H1 (cell line): ENCODE results near the gene IGF2R. TPM values are rescaled to one million over a fixed set of nuclear protein-coding genes. Genes with fewer than 3 reads are reported as not detected.

Experiments used
- CTCF ChIA-PET: fragments of 300-600 bp; sonication (Branson Sonifier 250); formaldehyde crosslinking; loops from one replicate; lab custom pipeline; 2021; ENCODE audit not compliant: partially characterized antibody; lab: Charles Lee
- POLR2A ChIA-PET: fragments of 300-600 bp; sonication (Branson Sonifier 250); formaldehyde crosslinking; loops from one replicate; lab custom pipeline; 2021; ENCODE audit warnings: inconsistent platforms; ENCODE audit not compliant: partially characterized antibody; lab: Charles Lee
- DNase-seq, 2 experiments: peaks; one replicate each; pipeline versions ENCODE4 v3.0.0 to v3.0.0-alpha.2; 2010 to 2022; ENCODE audit warnings: low spot score in 2 of 2, low read depth in 1 of 2, mixed read lengths in 1 of 2
- FAIRE-seq: peaks from 2 replicates; lab custom pipeline; 2011; peaks lifted over from hg19 to GRCh38; lab: Jason Lieb, UNC
- H2AFZ ChIP-seq: 2 replicates; pipeline ENCODE4 v1.8.1; 2012; ENCODE audit warnings: low read length, inconsistent platforms
- H2AK5ac ChIP-seq: 2 replicates; pipeline ENCODE4 v1.6.1; 2013; ENCODE audit warnings: low read depth, low read length
- H2BK120ac ChIP-seq: replicated peaks from 2 replicates; pipeline ENCODE3; 2013; ENCODE audit warnings: low read depth, low read length, inconsistent platforms
- H2BK12ac ChIP-seq: 2 replicates; pipeline ENCODE4 v1.6.1; 2013; ENCODE audit warnings: low read depth, low read length
- H2BK15ac ChIP-seq: 2 replicates; pipeline ENCODE4 v1.6.1; 2013; ENCODE audit warnings: low read length
- H2BK20ac ChIP-seq: 2 replicates; pipeline ENCODE4 v1.6.1; 2013; ENCODE audit warnings: low read length
- H2BK5ac ChIP-seq: 2 replicates; pipeline ENCODE4 v1.6.1; 2013; ENCODE audit warnings: low read depth, low read length
- H3K14ac ChIP-seq: 2 replicates; pipeline ENCODE4 v1.6.1; 2013; ENCODE audit warnings: inconsistent platforms; ENCODE audit not compliant: insufficient read length
- H3K18ac ChIP-seq: 2 replicates; pipeline ENCODE4 v1.6.1; 2013; ENCODE audit warnings: low read length; ENCODE audit errors: extremely low read depth
- H3K23ac ChIP-seq: 2 replicates; pipeline ENCODE4 v1.6.1; 2013; ENCODE audit warnings: inconsistent platforms; ENCODE audit not compliant: insufficient read length
- H3K23me2 ChIP-seq: 2 replicates; pipeline ENCODE4 v1.6.1; 2013; ENCODE audit warnings: low read depth, low read length
- H3K27ac ChIP-seq: 2 replicates; pipeline ENCODE4 v1.6.1; 2011; ENCODE audit warnings: low read depth, low read length, inconsistent platforms
- H3K27me3 ChIP-seq, 4 experiments: replicated peaks in 1 of 4; 1 replicate in 1 of 4; 2 replicates in 3 of 4; pipeline versions ENCODE4 v1.6.1 to v1.8.1; 2011 to 2013; ENCODE audit warnings: low read length in 3 of 4, mild to moderate bottlenecking in 3 of 4, inconsistent platforms in 2 of 4, mixed read lengths in 2 of 4, moderate library complexity in 1 of 4; ENCODE audit not compliant: control insufficient read depth in 3 of 4, insufficient read depth in 3 of 4; ENCODE audit errors: extremely low read depth in 1 of 4
- H3K36me3 ChIP-seq, 4 experiments: 2 replicates each; pipeline versions ENCODE4 v1.6.1 to v1.8.1; 2011 to 2013; ENCODE audit warnings: mild to moderate bottlenecking in 4 of 4, low read length in 3 of 4, moderate library complexity in 2 of 4, control low read depth in 1 of 4, inconsistent platforms in 1 of 4; ENCODE audit not compliant: insufficient read depth in 4 of 4, control insufficient read depth in 2 of 4
- H3K4ac ChIP-seq: replicated peaks from 2 replicates; pipeline ENCODE3; 2013; ENCODE audit warnings: low read length, low read depth, mixed read lengths, inconsistent platforms; ENCODE audit not compliant: insufficient read length
- H3K4me1 ChIP-seq, 4 experiments: replicated peaks in 1 of 4; 1 replicate in 1 of 4; 2 replicates in 3 of 4; pipeline versions ENCODE4 v1.6.1 to v1.8.1; 2011 to 2013; ENCODE audit warnings: low read length in 3 of 4, inconsistent platforms in 2 of 4, mixed read lengths in 1 of 4; ENCODE audit not compliant: insufficient read depth in 4 of 4, control insufficient read depth in 3 of 4
- H3K4me2 ChIP-seq, 2 experiments: 2 replicates each; pipeline versions ENCODE4 v1.6.1 to v1.8.1; 2011 to 2013; ENCODE audit warnings: low read depth in 2 of 2, low read length in 2 of 2, control low read depth in 1 of 2, inconsistent platforms in 1 of 2, mild to moderate bottlenecking in 1 of 2; ENCODE audit not compliant: insufficient read depth in 1 of 2
- H3K4me3 ChIP-seq, 4 experiments: fragments of 200-600, 300-600 bp in 1 of 4; sonication (generic), shearing (Covaris generic), sonication (Bioruptor Twin) in 1 of 4; 2 replicates each; pipeline versions ENCODE4 v1.5.1 to v1.8.1; 2011 to 2016; ENCODE audit warnings: low read length in 4 of 4, low read depth in 3 of 4, control low read depth in 2 of 4, inconsistent platforms in 2 of 4, mild to moderate bottlenecking in 2 of 4, mixed read lengths in 1 of 4, moderate library complexity in 1 of 4; ENCODE audit not compliant: insufficient read depth in 2 of 4; ENCODE audit errors: extremely low read depth in 1 of 4
- H3K56ac ChIP-seq: replicated peaks from 2 replicates; pipeline ENCODE3; 2013; ENCODE audit warnings: low read depth, mild to moderate bottlenecking, mixed read lengths, low read length, inconsistent platforms; ENCODE audit not compliant: insufficient read length
- H3K79me1 ChIP-seq: 2 replicates; pipeline ENCODE4 v1.6.1; 2013; ENCODE audit warnings: low read depth, low read length, control low read depth
- H3K79me2 ChIP-seq, 2 experiments: 2 replicates each; pipeline versions ENCODE4 v1.6.1 to v1.8.1; 2012 to 2013; ENCODE audit warnings: low read length in 2 of 2, mild to moderate bottlenecking in 2 of 2, inconsistent platforms in 1 of 2; ENCODE audit not compliant: insufficient read depth in 2 of 2, control insufficient read depth in 1 of 2
- H3K9ac ChIP-seq, 4 experiments: replicated peaks in 1 of 4; 1 replicate in 1 of 4; 2 replicates in 3 of 4; pipeline versions ENCODE4 v1.6.1 to v1.8.1; 2011 to 2013; ENCODE audit warnings: low read depth in 3 of 4, low read length in 3 of 4, control low read depth in 2 of 4, mild to moderate bottlenecking in 2 of 4, moderate library complexity in 2 of 4, inconsistent platforms in 1 of 4; ENCODE audit errors: extremely low read depth in 1 of 4
- H3K9me3 ChIP-seq, 2 experiments: 2 replicates each; pipeline versions ENCODE4 v1.6.1 to v1.8.1; 2012 to 2013; ENCODE audit warnings: mild to moderate bottlenecking in 2 of 2, moderate library complexity in 2 of 2, control low read depth in 1 of 2, inconsistent platforms in 1 of 2, low read depth in 1 of 2, low read length in 1 of 2, mixed read lengths in 1 of 2; ENCODE audit not compliant: insufficient read depth in 2 of 2
- H4K20me1 ChIP-seq, 2 experiments: replicated peaks in 1 of 2; 2 replicates each; pipeline versions ENCODE3 to v1.8.1; 2011 to 2013; ENCODE audit warnings: inconsistent platforms in 2 of 2, low read length in 2 of 2, mild to moderate bottlenecking in 1 of 2; ENCODE audit not compliant: insufficient read depth in 2 of 2, control insufficient read depth in 1 of 2
- H4K5ac ChIP-seq: 2 replicates; pipeline ENCODE4 v1.6.1; 2013; ENCODE audit warnings: low read length, low read depth, mixed read lengths, inconsistent platforms; ENCODE audit not compliant: insufficient read length
- H4K8ac ChIP-seq: 2 replicates; pipeline ENCODE4 v1.8.0; 2013; ENCODE audit warnings: mild to moderate bottlenecking, moderate library complexity, low read length, inconsistent platforms; ENCODE audit not compliant: insufficient read depth; ENCODE audit errors: extremely low read depth
- H4K91ac ChIP-seq: replicated peaks from 2 replicates; pipeline ENCODE3; 2013; ENCODE audit warnings: low read length, mixed read lengths, inconsistent platforms; ENCODE audit not compliant: insufficient read length
- BRCA1 ChIP-seq: IDR thresholded peaks from 2 replicates; pipeline ENCODE4 v1.6.1; 2012; ENCODE audit warnings: low read depth, low read length, improper control_type of control experiment
- JUND ChIP-seq: IDR thresholded peaks from 2 replicates; pipeline ENCODE4 v1.6.1; 2011; ENCODE audit warnings: mild to moderate bottlenecking, improper control_type of control experiment, low read length
- SUZ12 ChIP-seq: fragments of 200-600 bp; sonication (generic); IDR thresholded peaks from 2 replicates; pipeline ENCODE4 v1.6.1; 2012; ENCODE audit warnings: mild to moderate bottlenecking, inconsistent platforms, low read length, moderate library complexity, mixed read lengths
- WGBS, 2 experiments: shearing (Covaris generic) in 1 of 2; methylation state at CpG; one replicate each; pipeline versions ENCODE4 v1.1.6 to v1.1.7; 2013 to 2015; ENCODE audit warnings: low lambda C conversion rate in 2 of 2, mixed read lengths in 2 of 2, inconsistent platforms in 1 of 2, low coverage in 1 of 2, missing lambda C conversion rate in 1 of 2; ENCODE audit not compliant: insufficient replicate concordance in 2 of 2, insufficient coverage in 1 of 2, insufficient read length in 1 of 2; ENCODE audit errors: extremely low coverage in 1 of 2, missing lambda C conversion rate in 1 of 2; 5-methylcytosine and 5-hydroxymethylcytosine counted together
- polyA plus RNA-seq, 7 experiments: library from polyadenylated mRNA; depleted of rRNA in 3 of 7; stranded (reverse) in 5 of 7; unstranded in 2 of 7; fragments of >200 nt in 5 of 7; fragments of 200-250 nt in 2 of 7; gene quantifications; 1 replicate in 5 of 7; 2 replicates in 1 of 7; 4 replicates in 1 of 7; pipeline versions ENCODE4 v1.2.1 to v1.2.3, GENCODE V29; 2011 to 2013; ENCODE audit warnings: missing spikeins in 2 of 7, mixed read lengths in 2 of 7
- total RNA-seq: library from RNA; stranded (reverse); fragmentation: NEBNext Ultra II Directional; extraction: Animal tissue kit (Norgen Biotek cat#: 25700); gene quantifications from 2 replicates; pipeline ENCODE4 v1.2.1, GENCODE V29; 2021

The IGF2R gene
- total and polyA plus RNA-seq, 2 of the 8 experiments (the other 6 are each of a cell fraction or from before 2014, with no cell fraction given), result 20.6 to 74.1 TPM

DNA sequence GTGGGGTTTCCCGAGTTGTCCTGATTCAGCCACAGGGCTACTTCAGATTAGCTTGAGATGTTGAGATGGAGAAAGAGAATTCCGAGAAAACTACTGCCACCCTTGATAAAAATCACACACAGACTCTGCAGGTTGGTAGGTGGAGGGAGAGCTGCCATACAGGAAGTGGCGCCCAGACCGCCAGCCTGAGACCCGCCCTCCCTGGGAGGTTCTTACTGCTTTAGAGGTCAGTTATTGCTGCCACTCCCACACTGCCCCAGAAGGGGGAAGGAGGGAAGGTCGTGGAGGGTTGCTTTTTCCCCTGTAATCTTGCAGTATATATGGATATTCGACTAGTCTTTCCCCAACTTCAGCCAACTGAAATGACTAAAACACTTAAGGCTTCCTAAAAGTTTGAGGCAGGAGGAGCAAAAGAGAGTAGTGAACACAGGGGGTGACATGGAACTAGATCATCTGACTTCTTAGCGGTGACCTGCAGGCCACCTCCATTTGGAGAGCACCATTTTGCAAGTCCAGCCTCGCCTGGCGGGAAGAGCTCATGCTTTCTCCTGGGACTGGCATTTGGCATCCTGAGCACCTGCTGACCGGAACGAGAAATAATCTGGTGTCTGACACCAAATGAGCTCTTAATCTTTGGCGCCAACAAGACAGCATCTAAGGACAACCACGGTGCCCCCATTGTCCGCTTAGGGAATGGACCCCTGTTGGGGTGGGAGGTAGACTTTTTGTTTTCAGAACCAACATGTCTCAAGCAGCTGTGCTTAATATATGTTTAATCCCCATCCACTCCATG is 117.0 kb downstream of the IGF2R start:
- Histone ChIP-seq H3K9me3 (no peaks in the 10 kb centered on the region), H2BK12ac (no peak overlapping the region), H2AK5ac (no peak overlapping the region), H3K4me2 (no peak overlapping the region), H3K27ac (no peak overlapping the region), H3K23me2 (no peaks in the 10 kb centered on the region), H2BK20ac (no peak overlapping the region), H3K36me3 (peaks cover 27 to 68% (median 48%) of the 10 kb centered on the region in 4 experiments), H3K56ac (no peak overlapping the region), H4K20me1 (peaks cover 0 to 6% of the 10 kb centered on the region in 2 experiments), H3K18ac (no peak overlapping the region), H2BK5ac (no peak overlapping the region), H3K79me2 (no peaks in the 10 kb centered on the region), H3K4me1 (no peaks in the 10 kb centered on the region), H2BK120ac (no peak overlapping the region), H4K91ac (no peak overlapping the region), H2AFZ (no peak overlapping the region), H3K79me1 (no peaks in the 10 kb centered on the region), H3K4me3 (no peak overlapping the region), H3K9ac (no peak overlapping the region), H3K14ac (no peak overlapping the region), H4K8ac (no peak overlapping the region), H3K27me3 (no peaks in the 10 kb centered on the region), H2BK15ac (no peak overlapping the region), H4K5ac (no peak overlapping the region), H3K4ac (no peak overlapping the region), H3K23ac (no peak overlapping the region)
- DNase-seq (no peak), FAIRE-seq (no peak)
- ChIA-PET POLR2A (interaction anchor here (1.3 to 1.5 kb wide), 2 partner anchors 11 to 38 kb away, joined by 3 read pairs; no protein-coding TSS in a partner anchor), CTCF (interaction anchor here (0.7 to 4.4 kb wide), 7 partner anchors 10 to 434 kb away, joined by 3 to 46 read pairs (median 4); no protein-coding TSS in a partner anchor)
- WGBS, 2 experiments, result 88% methylated on average over 15 of the region's 15 CpGs; no CpG with 5 or more reads in 1 of the 2 experiments
- no peak for TF ChIP-seq BRCA1
- no peak for TF ChIP-seq SUZ12
- TF ChIP-seq JUND, result no peak
